GM12875 (cell line): ENCODE measurements around the gene IDI2.
"Not testable (repeated sequence)": the region's sequence is repeated elsewhere in the genome, so short reads cannot be mapped to it uniquely, and the experiment has no call there.

Experiments used
- H3K4me3 ChIP-seq: one replicate; pipeline ENCODE4 v1.5.1; 2011; ENCODE audit warnings: low read depth, low read length, control low read depth
- TF ChIP-seq, protein P1 (sequence below): IDR thresholded peaks from 2 replicates; pipeline ENCODE4 v1.5.1; 2011; ENCODE audit warnings: low read depth, mild to moderate bottlenecking, control low read depth, inconsistent platforms, low read length, moderate library complexity, borderline replicate concordance; ENCODE audit not compliant: insufficient read depth

Gene IDI2

DNA sequence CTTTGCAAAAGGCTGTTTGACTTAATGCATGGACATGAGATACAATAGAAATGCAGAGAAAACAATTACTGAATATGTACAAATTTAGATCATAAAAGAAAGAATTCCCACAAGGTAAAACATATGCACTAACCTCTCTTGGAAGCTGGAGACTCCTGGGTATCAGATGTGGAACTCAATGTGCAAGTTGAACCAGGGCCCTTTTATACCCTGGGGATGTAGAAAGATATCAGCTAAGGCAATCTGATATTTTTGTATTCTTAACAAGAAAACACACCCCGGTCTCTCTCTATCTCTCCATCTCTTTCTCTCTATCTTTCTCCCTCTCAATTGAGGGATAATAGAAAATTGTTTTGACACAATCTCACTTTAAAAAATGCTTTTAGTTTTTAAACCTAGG lies at the start of gene IDI2:
TSS of gene IDI2 (minus strand) at position 177 of the 400 bp plus-strand sequence. CDS start 1,136 bp downstream, outside the sequence.
- TF ChIP-seq, protein P1, sequence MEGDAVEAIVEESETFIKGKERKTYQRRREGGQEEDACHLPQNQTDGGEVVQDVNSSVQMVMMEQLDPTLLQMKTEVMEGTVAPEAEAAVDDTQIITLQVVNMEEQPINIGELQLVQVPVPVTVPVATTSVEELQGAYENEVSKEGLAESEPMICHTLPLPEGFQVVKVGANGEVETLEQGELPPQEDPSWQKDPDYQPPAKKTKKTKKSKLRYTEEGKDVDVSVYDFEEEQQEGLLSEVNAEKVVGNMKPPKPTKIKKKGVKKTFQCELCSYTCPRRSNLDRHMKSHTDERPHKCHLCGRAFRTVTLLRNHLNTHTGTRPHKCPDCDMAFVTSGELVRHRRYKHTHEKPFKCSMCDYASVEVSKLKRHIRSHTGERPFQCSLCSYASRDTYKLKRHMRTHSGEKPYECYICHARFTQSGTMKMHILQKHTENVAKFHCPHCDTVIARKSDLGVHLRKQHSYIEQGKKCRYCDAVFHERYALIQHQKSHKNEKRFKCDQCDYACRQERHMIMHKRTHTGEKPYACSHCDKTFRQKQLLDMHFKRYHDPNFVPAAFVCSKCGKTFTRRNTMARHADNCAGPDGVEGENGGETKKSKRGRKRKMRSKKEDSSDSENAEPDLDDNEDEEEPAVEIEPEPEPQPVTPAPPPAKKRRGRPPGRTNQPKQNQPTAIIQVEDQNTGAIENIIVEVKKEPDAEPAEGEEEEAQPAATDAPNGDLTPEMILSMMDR = no peak
- H3K4me3 ChIP-seq = no peak within 1 kb of the TSS

- H3K4me3 ChIP-seq = no peak overlapping the region
- TF ChIP-seq, protein P1 = no peak; the same call in 1 of the 2 replicates
Observed at GRCh38 chr10:1074748-1075308, 49.2 kb upstream of the IDI2 start.

DNA sequence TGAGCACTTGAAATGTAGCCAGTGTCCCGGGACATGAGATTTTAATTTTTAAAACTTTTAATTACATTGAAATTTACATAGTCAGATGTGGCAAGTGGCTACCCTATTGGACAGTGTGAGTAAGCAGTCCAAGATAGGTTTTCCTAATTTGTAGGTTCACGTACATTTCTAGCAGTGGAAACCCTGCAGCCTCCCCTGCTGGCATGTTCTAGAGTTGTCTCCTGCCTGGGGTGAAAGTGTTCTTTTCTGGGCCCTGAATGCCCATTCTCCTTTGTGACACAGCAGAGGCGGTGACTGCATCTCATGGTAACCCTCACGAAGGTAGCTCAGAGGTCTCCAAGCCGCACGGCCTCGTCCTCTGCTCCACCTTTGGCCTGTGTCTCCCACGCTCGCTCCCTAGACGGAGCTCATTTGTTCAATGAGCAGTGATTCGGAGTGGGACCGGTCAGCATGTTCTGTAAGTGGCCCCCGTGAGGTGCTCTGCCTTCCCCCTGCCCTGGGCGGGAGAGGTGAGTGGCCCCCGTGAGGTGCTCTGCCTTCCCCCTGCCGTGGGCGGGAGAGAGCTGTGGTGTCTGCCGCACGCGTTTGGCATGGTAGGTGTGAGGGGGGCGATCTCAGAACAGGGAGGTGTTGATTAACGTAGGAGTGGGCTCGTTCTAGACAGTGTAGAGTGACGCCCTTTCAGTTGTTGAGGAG lies 48.5 kb upstream of the IDI2 start:
- H3K4me3 ChIP-seq = no peak overlapping the region
- TF ChIP-seq, protein P1 = no peak

DNA sequence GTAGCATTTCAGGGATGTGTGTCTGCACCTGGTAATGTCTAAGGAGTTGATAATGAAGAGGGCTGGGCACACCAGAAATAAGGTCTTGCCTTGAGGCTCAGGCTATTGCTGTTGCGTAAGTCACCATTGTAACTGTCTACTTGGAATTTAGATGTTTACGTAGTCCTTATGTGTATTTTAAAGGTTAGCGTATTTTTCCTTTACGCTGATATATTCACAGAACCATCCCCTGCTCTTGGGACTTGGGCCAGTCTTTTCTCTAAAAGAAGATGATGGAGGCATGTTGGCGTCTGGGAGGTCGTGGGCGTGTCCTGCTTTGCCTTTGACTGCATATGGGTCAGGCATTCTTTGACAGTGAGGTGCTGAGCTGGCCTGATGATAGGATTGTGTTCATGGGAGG lies 45.3 kb upstream of the IDI2 start:
- TF ChIP-seq, protein P1 = no peak
- no peak overlapping the region for H3K4me3 ChIP-seq

- TF ChIP-seq, protein P1 = no peak
- no peak overlapping the region for H3K4me3 ChIP-seq
Observed at GRCh38 chr10:1068380-1069361, 43.0 kb upstream of the IDI2 start.

- H3K4me3 ChIP-seq = not testable (repeated sequence)
Observed at GRCh38 chr10:1066734-1067133, 41.1 kb upstream of the IDI2 start.

DNA sequence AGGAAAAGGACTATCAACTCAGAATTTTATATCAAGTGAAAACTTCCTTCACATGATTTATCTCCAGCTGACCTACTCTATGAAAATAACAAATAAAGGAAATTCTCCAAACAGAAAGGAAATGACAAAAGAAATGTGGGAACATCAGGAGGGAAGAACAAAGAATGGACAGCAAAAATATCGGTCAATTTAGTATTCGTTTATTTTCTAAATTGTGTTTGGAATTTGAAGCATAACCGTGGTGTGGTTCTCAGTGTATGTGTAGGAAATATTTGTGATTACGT lies 39.2 kb upstream of the IDI2 start:
- H3K4me3 ChIP-seq = no peak overlapping the region
- TF ChIP-seq, protein P1 = no peak
